ENCODE results near the gene LTA. TPM values are rescaled to one million over a fixed set of nuclear protein-coding genes. Genes with fewer than 3 reads are reported as not detected.

Gene LTA
- total and polyA plus RNA-seq, 4 donors, result 0.05 TPM; not detected in 3

DNA sequence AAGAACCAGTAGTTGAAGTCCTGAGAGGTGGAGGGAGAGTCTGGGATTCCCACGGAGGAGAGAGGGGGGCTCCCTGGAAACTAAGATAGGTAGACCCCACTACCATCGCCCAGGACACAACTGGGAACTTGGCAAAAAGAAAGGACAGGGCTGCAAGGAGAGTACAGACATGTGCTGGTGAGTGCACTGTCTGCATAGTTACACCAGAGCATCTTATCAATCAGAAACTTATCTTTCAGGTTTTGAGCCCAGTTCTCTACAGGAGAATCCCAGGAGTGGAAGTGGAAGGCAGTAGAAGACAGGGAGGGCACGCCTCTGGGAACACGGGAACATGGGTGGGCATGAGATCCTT is 12.5 kb upstream of the LTA start:
- H3K27ac ChIP-seq (ENCODE audit: low read depth in 1 of 2, low read length in 2 of 2), result peak overlapping the region; percentile 55 to 84

More for the DNA sequence above, 12.5 kb upstream of the LTA start:
- DNase-seq (ENCODE audit: low spot score), result no peak
- Histone ChIP-seq H3K27me3 (ENCODE audit: control insufficient read depth in 4 of 4, insufficient read depth in 4 of 4, low read length in 3 of 4) (no peaks in the 10 kb centered on the region), H3K9ac (ENCODE audit: low read depth in 1 of 2, low read length in 2 of 2) (no peak overlapping the region), H3K4me3 (ENCODE audit: low read depth in 1 of 3, low read length in 3 of 3) (no peak overlapping the region), H3K4me1 (ENCODE audit: control insufficient read depth in 4 of 4, insufficient read depth in 4 of 4, low read length in 3 of 4) (peaks cover 0 to 22% (median 7%) of the 10 kb centered on the region in 4 donors), H3K9me3 (ENCODE audit: control insufficient read depth in 4 of 4, low read length in 3 of 4) (no peaks in the 10 kb centered on the region), H3K36me3 (ENCODE audit: control insufficient read depth in 4 of 4, insufficient read depth in 3 of 4, low read depth in 1 of 4, low read length in 3 of 4) (peaks cover 6 to 14% (median 9%) of the 10 kb centered on the region in 4 donors)
- no peak for TF ChIP-seq FOXA2 (IDR thresholded peaks at IDR 0.05)
- no peak for TF ChIP-seq TAF1 (conservative IDR thresholded peaks at IDR 0.05)
- TF ChIP-seq JUND (IDR thresholded peaks at IDR 0.05), result no peak
- no peak for TF ChIP-seq NR2F2 (IDR thresholded peaks at IDR 0.05)
- TF ChIP-seq HNF4A (conservative IDR thresholded peaks at IDR 0.05), result no peak
- no peak for TF ChIP-seq EGR1 (IDR thresholded peaks at IDR 0.05; ENCODE audit: low read depth in 2 of 2)
- TF ChIP-seq FOXA1 (IDR thresholded peaks at IDR 0.05), result no peak
- no peak for TF ChIP-seq HNF4G (IDR thresholded peaks at IDR 0.05)
- no peak for TF ChIP-seq YY1 (IDR thresholded peaks at IDR 0.05)
- TF ChIP-seq RAD21 (IDR thresholded peaks at IDR 0.05), result no peak
- no peak for TF ChIP-seq SP1 (IDR thresholded peaks at IDR 0.05)
- TF ChIP-seq GABPA (IDR thresholded peaks at IDR 0.05 in 1 of 2, conservative IDR thresholded peaks at IDR 0.05 in 1 of 2), result no peak
- TF ChIP-seq, protein P1, sequence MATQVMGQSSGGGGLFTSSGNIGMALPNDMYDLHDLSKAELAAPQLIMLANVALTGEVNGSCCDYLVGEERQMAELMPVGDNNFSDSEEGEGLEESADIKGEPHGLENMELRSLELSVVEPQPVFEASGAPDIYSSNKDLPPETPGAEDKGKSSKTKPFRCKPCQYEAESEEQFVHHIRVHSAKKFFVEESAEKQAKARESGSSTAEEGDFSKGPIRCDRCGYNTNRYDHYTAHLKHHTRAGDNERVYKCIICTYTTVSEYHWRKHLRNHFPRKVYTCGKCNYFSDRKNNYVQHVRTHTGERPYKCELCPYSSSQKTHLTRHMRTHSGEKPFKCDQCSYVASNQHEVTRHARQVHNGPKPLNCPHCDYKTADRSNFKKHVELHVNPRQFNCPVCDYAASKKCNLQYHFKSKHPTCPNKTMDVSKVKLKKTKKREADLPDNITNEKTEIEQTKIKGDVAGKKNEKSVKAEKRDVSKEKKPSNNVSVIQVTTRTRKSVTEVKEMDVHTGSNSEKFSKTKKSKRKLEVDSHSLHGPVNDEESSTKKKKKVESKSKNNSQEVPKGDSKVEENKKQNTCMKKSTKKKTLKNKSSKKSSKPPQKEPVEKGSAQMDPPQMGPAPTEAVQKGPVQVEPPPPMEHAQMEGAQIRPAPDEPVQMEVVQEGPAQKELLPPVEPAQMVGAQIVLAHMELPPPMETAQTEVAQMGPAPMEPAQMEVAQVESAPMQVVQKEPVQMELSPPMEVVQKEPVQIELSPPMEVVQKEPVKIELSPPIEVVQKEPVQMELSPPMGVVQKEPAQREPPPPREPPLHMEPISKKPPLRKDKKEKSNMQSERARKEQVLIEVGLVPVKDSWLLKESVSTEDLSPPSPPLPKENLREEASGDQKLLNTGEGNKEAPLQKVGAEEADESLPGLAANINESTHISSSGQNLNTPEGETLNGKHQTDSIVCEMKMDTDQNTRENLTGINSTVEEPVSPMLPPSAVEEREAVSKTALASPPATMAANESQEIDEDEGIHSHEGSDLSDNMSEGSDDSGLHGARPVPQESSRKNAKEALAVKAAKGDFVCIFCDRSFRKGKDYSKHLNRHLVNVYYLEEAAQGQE (IDR thresholded peaks at IDR 0.05), result no peak
- TF ChIP-seq, protein P2, sequence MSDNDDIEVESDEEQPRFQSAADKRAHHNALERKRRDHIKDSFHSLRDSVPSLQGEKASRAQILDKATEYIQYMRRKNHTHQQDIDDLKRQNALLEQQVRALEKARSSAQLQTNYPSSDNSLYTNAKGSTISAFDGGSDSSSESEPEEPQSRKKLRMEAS (IDR thresholded peaks at IDR 0.05), result no peak
- TF ChIP-seq, protein P3, sequence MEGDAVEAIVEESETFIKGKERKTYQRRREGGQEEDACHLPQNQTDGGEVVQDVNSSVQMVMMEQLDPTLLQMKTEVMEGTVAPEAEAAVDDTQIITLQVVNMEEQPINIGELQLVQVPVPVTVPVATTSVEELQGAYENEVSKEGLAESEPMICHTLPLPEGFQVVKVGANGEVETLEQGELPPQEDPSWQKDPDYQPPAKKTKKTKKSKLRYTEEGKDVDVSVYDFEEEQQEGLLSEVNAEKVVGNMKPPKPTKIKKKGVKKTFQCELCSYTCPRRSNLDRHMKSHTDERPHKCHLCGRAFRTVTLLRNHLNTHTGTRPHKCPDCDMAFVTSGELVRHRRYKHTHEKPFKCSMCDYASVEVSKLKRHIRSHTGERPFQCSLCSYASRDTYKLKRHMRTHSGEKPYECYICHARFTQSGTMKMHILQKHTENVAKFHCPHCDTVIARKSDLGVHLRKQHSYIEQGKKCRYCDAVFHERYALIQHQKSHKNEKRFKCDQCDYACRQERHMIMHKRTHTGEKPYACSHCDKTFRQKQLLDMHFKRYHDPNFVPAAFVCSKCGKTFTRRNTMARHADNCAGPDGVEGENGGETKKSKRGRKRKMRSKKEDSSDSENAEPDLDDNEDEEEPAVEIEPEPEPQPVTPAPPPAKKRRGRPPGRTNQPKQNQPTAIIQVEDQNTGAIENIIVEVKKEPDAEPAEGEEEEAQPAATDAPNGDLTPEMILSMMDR (IDR thresholded peaks at IDR 0.05; ENCODE audit: low read depth, low read length, missing input control), result no peak
- TF ChIP-seq RXRA (IDR thresholded peaks at IDR 0.05), result no peak
- TF ChIP-seq, protein P4, sequence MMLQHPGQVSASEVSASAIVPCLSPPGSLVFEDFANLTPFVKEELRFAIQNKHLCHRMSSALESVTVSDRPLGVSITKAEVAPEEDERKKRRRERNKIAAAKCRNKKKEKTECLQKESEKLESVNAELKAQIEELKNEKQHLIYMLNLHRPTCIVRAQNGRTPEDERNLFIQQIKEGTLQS (IDR thresholded peaks at IDR 0.05), result no peak
- TF ChIP-seq, protein P5, sequence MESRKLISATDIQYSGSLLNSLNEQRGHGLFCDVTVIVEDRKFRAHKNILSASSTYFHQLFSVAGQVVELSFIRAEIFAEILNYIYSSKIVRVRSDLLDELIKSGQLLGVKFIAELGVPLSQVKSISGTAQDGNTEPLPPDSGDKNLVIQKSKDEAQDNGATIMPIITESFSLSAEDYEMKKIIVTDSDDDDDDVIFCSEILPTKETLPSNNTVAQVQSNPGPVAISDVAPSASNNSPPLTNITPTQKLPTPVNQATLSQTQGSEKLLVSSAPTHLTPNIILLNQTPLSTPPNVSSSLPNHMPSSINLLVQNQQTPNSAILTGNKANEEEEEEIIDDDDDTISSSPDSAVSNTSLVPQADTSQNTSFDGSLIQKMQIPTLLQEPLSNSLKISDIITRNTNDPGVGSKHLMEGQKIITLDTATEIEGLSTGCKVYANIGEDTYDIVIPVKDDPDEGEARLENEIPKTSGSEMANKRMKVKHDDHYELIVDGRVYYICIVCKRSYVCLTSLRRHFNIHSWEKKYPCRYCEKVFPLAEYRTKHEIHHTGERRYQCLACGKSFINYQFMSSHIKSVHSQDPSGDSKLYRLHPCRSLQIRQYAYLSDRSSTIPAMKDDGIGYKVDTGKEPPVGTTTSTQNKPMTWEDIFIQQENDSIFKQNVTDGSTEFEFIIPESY (IDR thresholded peaks at IDR 0.05), result no peak
- 58% methylated on average over 4 of the region's 4 CpGs for WGBS

Data from liver (tissue), 9 donors.